Thyroid gland (tissue), 4 donors: ENCODE results near the gene SLC12A8.

Experiments
- POLR2A ChIP-seq, 2 donors: fragments of 450-650 bp; IDR thresholded peaks; one replicate each; pipeline ENCODE4 v1.6.1; 2017; ENCODE audit warnings: antibody characterized with exemption in 2 of 2, mild to moderate bottlenecking in 2 of 2, moderate library complexity in 1 of 2
- TF ChIP-seq, protein P1 (sequence below), 6 experiments: fragments of 200-600 bp in 3 of 6; fragments of 450-650 bp in 3 of 6; sonication (generic) in 3 of 6; IDR thresholded peaks; one replicate each; pipeline ENCODE4 v1.5.1; 2016 to 2019; ENCODE audit warnings: antibody characterized with exemption in 6 of 6, mild to moderate bottlenecking in 2 of 6, inconsistent platforms in 1 of 6, moderate library complexity in 1 of 6

DNA sequence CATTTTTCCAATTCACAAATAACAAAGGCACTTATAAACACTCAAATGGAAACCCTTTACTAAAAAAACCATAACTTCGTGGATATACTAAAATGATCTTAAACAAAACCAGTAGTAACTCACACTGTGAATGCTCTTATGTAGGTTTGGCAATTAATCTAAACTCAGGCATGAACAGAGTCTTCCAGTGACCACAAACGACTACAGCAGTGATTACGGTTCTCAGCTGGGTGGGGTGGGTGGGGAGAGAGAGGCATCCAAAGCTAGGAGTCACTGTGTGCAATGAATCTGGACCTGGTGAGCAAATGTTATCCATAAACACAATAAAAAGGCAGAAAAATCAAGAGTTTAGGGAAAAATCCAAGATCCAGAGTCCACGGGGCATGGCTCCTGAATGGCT lies 21.3 kb downstream of the SLC12A8 start:
- TF ChIP-seq, protein P1, sequence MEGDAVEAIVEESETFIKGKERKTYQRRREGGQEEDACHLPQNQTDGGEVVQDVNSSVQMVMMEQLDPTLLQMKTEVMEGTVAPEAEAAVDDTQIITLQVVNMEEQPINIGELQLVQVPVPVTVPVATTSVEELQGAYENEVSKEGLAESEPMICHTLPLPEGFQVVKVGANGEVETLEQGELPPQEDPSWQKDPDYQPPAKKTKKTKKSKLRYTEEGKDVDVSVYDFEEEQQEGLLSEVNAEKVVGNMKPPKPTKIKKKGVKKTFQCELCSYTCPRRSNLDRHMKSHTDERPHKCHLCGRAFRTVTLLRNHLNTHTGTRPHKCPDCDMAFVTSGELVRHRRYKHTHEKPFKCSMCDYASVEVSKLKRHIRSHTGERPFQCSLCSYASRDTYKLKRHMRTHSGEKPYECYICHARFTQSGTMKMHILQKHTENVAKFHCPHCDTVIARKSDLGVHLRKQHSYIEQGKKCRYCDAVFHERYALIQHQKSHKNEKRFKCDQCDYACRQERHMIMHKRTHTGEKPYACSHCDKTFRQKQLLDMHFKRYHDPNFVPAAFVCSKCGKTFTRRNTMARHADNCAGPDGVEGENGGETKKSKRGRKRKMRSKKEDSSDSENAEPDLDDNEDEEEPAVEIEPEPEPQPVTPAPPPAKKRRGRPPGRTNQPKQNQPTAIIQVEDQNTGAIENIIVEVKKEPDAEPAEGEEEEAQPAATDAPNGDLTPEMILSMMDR (IDR thresholded peaks at IDR 0.05): no peak
- no peak for TF ChIP-seq POLR2A (IDR thresholded peaks at IDR 0.05)
